Measurements from ENCODE around the gene STARD5.

DNA sequence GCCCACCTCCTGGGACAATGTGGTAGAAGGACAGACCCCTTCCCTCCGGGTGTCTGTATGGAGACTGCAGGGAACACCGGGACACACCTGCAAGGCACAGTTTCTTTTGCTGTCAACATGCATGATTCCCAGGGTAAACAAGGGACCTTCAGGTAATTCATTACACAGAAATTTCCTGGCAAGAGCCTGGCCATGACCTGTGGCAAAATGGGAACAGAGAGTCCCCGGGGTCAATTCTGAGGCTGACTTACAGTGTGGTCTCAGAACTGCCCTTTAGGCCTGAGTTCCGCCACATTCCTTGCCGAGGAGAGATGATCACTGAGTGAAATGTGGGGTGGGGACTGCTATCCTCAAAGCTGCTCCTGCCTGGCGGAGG is 6.3 kb downstream of the STARD5 start:
- TF ChIP-seq, protein P1, sequence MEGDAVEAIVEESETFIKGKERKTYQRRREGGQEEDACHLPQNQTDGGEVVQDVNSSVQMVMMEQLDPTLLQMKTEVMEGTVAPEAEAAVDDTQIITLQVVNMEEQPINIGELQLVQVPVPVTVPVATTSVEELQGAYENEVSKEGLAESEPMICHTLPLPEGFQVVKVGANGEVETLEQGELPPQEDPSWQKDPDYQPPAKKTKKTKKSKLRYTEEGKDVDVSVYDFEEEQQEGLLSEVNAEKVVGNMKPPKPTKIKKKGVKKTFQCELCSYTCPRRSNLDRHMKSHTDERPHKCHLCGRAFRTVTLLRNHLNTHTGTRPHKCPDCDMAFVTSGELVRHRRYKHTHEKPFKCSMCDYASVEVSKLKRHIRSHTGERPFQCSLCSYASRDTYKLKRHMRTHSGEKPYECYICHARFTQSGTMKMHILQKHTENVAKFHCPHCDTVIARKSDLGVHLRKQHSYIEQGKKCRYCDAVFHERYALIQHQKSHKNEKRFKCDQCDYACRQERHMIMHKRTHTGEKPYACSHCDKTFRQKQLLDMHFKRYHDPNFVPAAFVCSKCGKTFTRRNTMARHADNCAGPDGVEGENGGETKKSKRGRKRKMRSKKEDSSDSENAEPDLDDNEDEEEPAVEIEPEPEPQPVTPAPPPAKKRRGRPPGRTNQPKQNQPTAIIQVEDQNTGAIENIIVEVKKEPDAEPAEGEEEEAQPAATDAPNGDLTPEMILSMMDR (IDR thresholded peaks at IDR 0.05), result no peak
- no peak for TF ChIP-seq EP300 (IDR thresholded peaks at IDR 0.05; ENCODE audit: low read depth)
- TF ChIP-seq POLR2A (IDR thresholded peaks at IDR 0.05), result no peak

Data from transverse colon (tissue), 3 donors.